Naive thymus-derived CD4-positive, alpha-beta T cell (primary cell): ENCODE data around the gene MYCBP2. TPM values are rescaled to one million over a fixed set of nuclear protein-coding genes. Genes with fewer than 3 reads are reported as not detected.
A peak's percentile ranks its signal among the peaks of the same experiment; 100 is the strongest.
"Not testable (repeated sequence)": the region's sequence is repeated elsewhere in the genome, so short reads cannot be mapped to it uniquely, and the experiment has no call there.

Source experiments
- ATAC-seq: fragments of 150-1000 bp; cut with Tn5 transposase; 2 replicates; pipeline ENCODE4 v1.10.0; 2021; ENCODE audit warnings: mild to moderate bottlenecking, moderate library complexity
- CTCF ChIA-PET: fragments of 350-600 bp; sonication (Branson Sonifier 250); formaldehyde crosslinking; loops from one replicate; lab custom pipeline; 2021; ENCODE audit warnings: antibody characterized with exemption; lab: Charles Lee
- POLR2A ChIA-PET: fragments of 350-600 bp; sonication (Branson Sonifier 250); formaldehyde crosslinking; loops from one replicate; lab custom pipeline; 2021; ENCODE audit warnings: antibody characterized with exemption, inconsistent platforms; lab: Charles Lee
- DNase-seq, 9 donors: peaks; one replicate each; pipeline versions ENCODE4 v3.0.0 to v3.0.0-alpha.2; 2020 to 2022; ENCODE audit warnings: mixed read lengths in 1 of 9
- H3K27ac ChIP-seq: one replicate; pipeline ENCODE4 v1.7.0; 2013; ENCODE audit warnings: mild to moderate bottlenecking, low read depth, low read length, moderate library complexity
- H3K27me3 ChIP-seq, 2 donors: one replicate each; pipeline ENCODE4 v1.7.0; 2013; ENCODE audit warnings: low read length in 2 of 2, mild to moderate bottlenecking in 2 of 2, moderate library complexity in 2 of 2; ENCODE audit not compliant: control insufficient read depth in 2 of 2, insufficient read depth in 2 of 2
- H3K36me3 ChIP-seq, 3 experiments: 1 replicate in 2 of 3; 2 replicates in 1 of 3; pipeline ENCODE4 v1.7.0; 2013; ENCODE audit warnings: low read length in 3 of 3, mild to moderate bottlenecking in 3 of 3, moderate library complexity in 1 of 3; ENCODE audit not compliant: insufficient read depth in 3 of 3, control insufficient read depth in 2 of 3
- H3K4me1 ChIP-seq, 2 donors: one replicate each; pipeline ENCODE4 v1.7.0; 2013; ENCODE audit warnings: low read length in 2 of 2, mild to moderate bottlenecking in 2 of 2, moderate library complexity in 1 of 2; ENCODE audit not compliant: control insufficient read depth in 2 of 2, insufficient read depth in 2 of 2
- H3K4me3 ChIP-seq: 2 replicates; pipeline ENCODE4 v1.7.0; 2013; ENCODE audit warnings: mild to moderate bottlenecking, low read length
- H3K9me3 ChIP-seq, 3 experiments: 1 replicate in 2 of 3; 2 replicates in 1 of 3; pipeline ENCODE4 v1.7.0; 2013; ENCODE audit warnings: low read length in 3 of 3; ENCODE audit not compliant: control insufficient read depth in 2 of 3
- H3K27ac Mint-ChIP-seq, 9 donors: one replicate each; pipeline ENCODE4 v1.8.0; 2020 to 2022; ENCODE audit warnings: mixed read lengths in 9 of 9, mild to moderate bottlenecking in 8 of 9, moderate library complexity in 5 of 9, inconsistent platforms in 2 of 9
- H3K27me3 Mint-ChIP-seq, 5 donors: one replicate each; pipeline ENCODE4 v1.8.0; 2021 to 2022; ENCODE audit warnings: mixed read lengths in 5 of 5, mild to moderate bottlenecking in 1 of 5
- H3K36me3 Mint-ChIP-seq, 5 donors: one replicate each; pipeline ENCODE4 v1.8.0; 2020 to 2022; ENCODE audit warnings: mixed read lengths in 5 of 5, mild to moderate bottlenecking in 3 of 5, inconsistent platforms in 1 of 5
- H3K4me1 Mint-ChIP-seq, 7 donors: one replicate each; pipeline ENCODE4 v1.8.0; 2020 to 2022; ENCODE audit warnings: mixed read lengths in 7 of 7, mild to moderate bottlenecking in 3 of 7, inconsistent platforms in 1 of 7
- H3K4me3 Mint-ChIP-seq, 10 donors: one replicate each; pipeline ENCODE4 v1.8.0; 2020 to 2022; ENCODE audit warnings: mild to moderate bottlenecking in 10 of 10, mixed read lengths in 10 of 10, moderate library complexity in 6 of 10, inconsistent platforms in 2 of 10
- H3K9me3 Mint-ChIP-seq, 11 donors: one replicate each; pipeline ENCODE4 v1.8.0; 2020 to 2022; ENCODE audit warnings: mixed read lengths in 11 of 11, mild to moderate bottlenecking in 4 of 11, inconsistent platforms in 1 of 11, moderate library complexity in 1 of 11
- intact Hi-C, 2 donors: fragments of 100-400 bp; cut with micrococcal nuclease; formaldehyde crosslinking; loops; one replicate each; pipeline ENCODE4 v1.15.1; 2023
- polyA plus RNA-seq, 2 donors: library from polyadenylated mRNA; unstranded; fragments of 300-500 nt; fragmentation: Illumina TruSeq; gene quantifications; one replicate each; pipeline ENCODE4 v1.2.3, GENCODE V29; 2021
- total RNA-seq, 6 experiments: library from RNA in 5 of 6; stranded (reverse) in 5 of 6; gene quantifications; 1 replicate in 5 of 6; 2 replicates in 1 of 6; pipeline ENCODE4 v1.2.3 and lab custom pipeline; 2021 to 2026

Gene MYCBP2
- total and polyA plus RNA-seq, 7 experiments from 2014 or later = 38.8 to 216 (median 162) TPM

DNA sequence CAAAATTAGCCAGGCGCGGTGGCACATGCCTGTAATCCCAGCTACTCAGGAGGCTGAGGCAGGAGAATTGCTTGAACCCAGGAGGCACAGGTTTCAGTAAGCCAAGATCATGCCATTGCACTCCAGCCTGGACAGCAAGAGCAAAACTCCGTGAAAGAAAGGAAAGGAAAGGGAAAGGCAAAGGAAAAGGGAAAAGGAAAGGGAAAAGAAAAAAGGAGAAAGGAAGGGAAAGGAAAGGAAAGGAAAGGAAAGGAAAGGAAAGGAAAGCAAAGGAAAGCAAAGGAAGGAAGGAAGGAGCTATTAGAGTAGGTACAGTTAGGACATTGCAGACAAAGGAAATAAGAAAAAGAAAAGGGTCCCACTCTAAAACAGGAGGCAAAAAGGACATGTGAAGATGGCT, 41.3 kb downstream of the MYCBP2 start:
- not testable (repeated sequence) for H3K4me3 Mint-ChIP-seq
- POLR2A ChIA-PET = interaction anchor here (0.5 to 0.8 kb wide), 2 partner anchors 32 to 39 kb away, joined by 3 read pairs; no protein-coding TSS in a partner anchor

GRCh38 chr13:77285098-77285497, 41.8 kb downstream of the MYCBP2 start:
- no peaks in the 10 kb centered on the region for H3K27me3 Mint-ChIP-seq

More for the DNA sequence above, 41.3 kb downstream of the MYCBP2 start:
- H3K9me3 Mint-ChIP-seq, DNase-seq, H3K4me1 ChIP-seq, H3K27ac Mint-ChIP-seq, H3K27me3 ChIP-seq, H3K27me3 Mint-ChIP-seq, ATAC-seq, H3K4me3 ChIP-seq, CTCF ChIA-PET, H3K9me3 ChIP-seq, H3K27ac ChIP-seq: not testable (repeated sequence)
- H3K4me1 Mint-ChIP-seq = peaks cover 8 to 49% (median 34%) of the 10 kb centered on the region in 7 donors
- peaks cover 21 to 57% (median 41%) of the 10 kb centered on the region in 5 donors for H3K36me3 Mint-ChIP-seq
- intact Hi-C loops = loop anchor here in 1 of 2 donors (1.0 to 2.0 kb wide), 2 partner anchors 12 to 13 kb away; no protein-coding TSS in a partner anchor
- peaks cover 0 to 43% (median 5%) of the 10 kb centered on the region in 3 experiments for H3K36me3 ChIP-seq

DNA sequence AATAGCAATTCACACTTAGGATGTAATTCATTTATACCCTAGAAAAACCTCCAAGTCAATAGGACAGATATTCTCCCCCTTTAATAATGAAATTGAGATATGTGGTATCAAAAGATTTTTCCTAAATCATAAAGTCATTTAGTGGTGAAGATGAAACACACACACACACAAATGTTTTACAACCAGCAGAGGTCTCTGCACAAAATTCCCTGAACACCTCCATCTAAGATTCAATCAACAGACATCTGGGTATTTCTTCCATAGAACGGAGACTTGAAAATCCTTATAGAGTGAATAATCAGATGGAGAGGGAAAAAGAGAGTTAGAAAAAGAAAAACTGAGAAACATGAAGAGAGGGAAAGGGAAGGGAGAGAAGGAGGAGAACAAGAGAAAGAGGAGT, 52.8 kb downstream of the MYCBP2 start:
- Mint-ChIP-seq H3K4me1 (peaks cover 0 to 36% (median 18%) of the 10 kb centered on the region in 7 donors), H3K27ac (peak overlapping the region in 2 of 9 donors; percentile 19 to 73), H3K27me3 (no peaks in the 10 kb centered on the region), H3K36me3 (peaks cover 4 to 41% (median 35%) of the 10 kb centered on the region in 5 donors), H3K9me3 (no peaks in the 10 kb centered on the region), H3K4me3 (no peak overlapping the region)
- Histone ChIP-seq H3K4me1 (no peaks in the 10 kb centered on the region), H3K27me3 (no peaks in the 10 kb centered on the region), H3K36me3 (peaks cover 5 to 40% (median 10%) of the 10 kb centered on the region in 3 experiments), H3K4me3 (no peak overlapping the region), H3K9me3 (no peaks in the 10 kb centered on the region), H3K27ac (no peak overlapping the region)
- intact Hi-C loops = loop anchor here in 1 of 2 donors (1.0 to 5.0 kb wide), 3 partner anchors 55 to 478 kb away; no protein-coding TSS in a partner anchor
- CTCF ChIA-PET = interaction anchor here (0.6 to 2.2 kb wide), 5 partner anchors 53 to 348 kb away, joined by 3 to 11 read pairs (median 5); partner anchors contain the start of gene MYCBP2
- POLR2A ChIA-PET = interaction anchor here (0.7 to 1.0 kb wide), 2 partner anchors 25 to 56 kb away, joined by 3 read pairs; no protein-coding TSS in a partner anchor
- peak in 1 of 9 donors; percentile 6 for DNase-seq
- no peak for ATAC-seq

More at GRCh38 chr13:77285098-77285497, 41.8 kb downstream of the MYCBP2 start:
- H3K36me3 Mint-ChIP-seq = peaks cover 15 to 57% (median 40%) of the 10 kb centered on the region in 5 donors
- H3K36me3 ChIP-seq = peaks cover 0 to 40% (median 5%) of the 10 kb centered on the region in 3 experiments
- no peaks in the 10 kb centered on the region for H3K27me3 ChIP-seq
- H3K27ac ChIP-seq = no peak overlapping the region
- DNase-seq (no peak), ATAC-seq (no peak)
- H3K4me3 ChIP-seq = no peak overlapping the region
- ChIA-PET CTCF (no interaction called here), POLR2A (interaction anchor here (0.8 kb wide), 1 partner anchor 40 kb away, joined by 3 read pairs; no protein-coding TSS in a partner anchor)
- no peak overlapping the region for H3K4me3 Mint-ChIP-seq
- H3K9me3 ChIP-seq = no peaks in the 10 kb centered on the region
- peaks cover 6 to 49% (median 30%) of the 10 kb centered on the region in 7 donors for H3K4me1 Mint-ChIP-seq
- H3K4me1 ChIP-seq = no peaks in the 10 kb centered on the region
- no peaks in the 10 kb centered on the region for H3K9me3 Mint-ChIP-seq
- intact Hi-C loops = loop anchor here in 1 of 2 donors (1.0 to 2.0 kb wide), 2 partner anchors 12 to 14 kb away; no protein-coding TSS in a partner anchor
- peak overlapping the region in 1 of 9 donors; percentile 35 for H3K27ac Mint-ChIP-seq

DNA sequence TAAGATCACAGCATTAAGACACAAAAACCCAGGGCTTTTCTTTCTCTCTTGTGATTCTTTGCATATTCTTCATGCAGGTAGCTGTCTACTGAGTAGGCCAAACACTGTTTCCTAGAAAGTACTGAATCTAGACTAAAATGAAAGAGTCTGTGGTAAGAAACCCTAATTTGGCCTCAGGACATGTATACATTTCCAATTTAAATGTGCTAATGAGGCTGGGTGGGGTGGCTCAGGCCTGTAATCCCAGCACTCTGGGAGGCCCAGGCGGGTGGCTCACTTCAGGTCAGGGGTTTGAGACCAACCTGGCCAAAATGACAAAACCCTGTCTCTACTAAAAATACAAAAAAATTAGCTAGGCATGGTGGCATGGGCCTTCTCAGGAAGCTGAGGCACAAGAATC, 57.8 kb downstream of the MYCBP2 start:
- no peak overlapping the region for H3K4me3 ChIP-seq
- DNase-seq = no peak
- H3K27me3 ChIP-seq = no peaks in the 10 kb centered on the region
- H3K36me3 Mint-ChIP-seq = peaks cover 12 to 51% (median 41%) of the 10 kb centered on the region in 5 donors
- H3K36me3 ChIP-seq = peaks cover 5 to 59% (median 14%) of the 10 kb centered on the region in 3 experiments
- POLR2A ChIA-PET = no interaction called here
- no peak overlapping the region for H3K27ac ChIP-seq
- no peak overlapping the region for H3K4me3 Mint-ChIP-seq
- ATAC-seq = no peak
- no peaks in the 10 kb centered on the region for H3K4me1 ChIP-seq
- peak overlapping the region in 2 of 9 donors; percentile 3 to 16 for H3K27ac Mint-ChIP-seq
- peaks cover 0 to 16% (median 6%) of the 10 kb centered on the region in 7 donors for H3K4me1 Mint-ChIP-seq
- CTCF ChIA-PET = interaction anchor here (0.7 kb wide), 1 partner anchor 192 kb away, joined by 6 read pairs; no protein-coding TSS in a partner anchor
- no peaks in the 10 kb centered on the region for H3K9me3 Mint-ChIP-seq
- intact Hi-C loops = loop anchor here in 1 of 2 donors (5.0 kb wide), 1 partner anchor 208 kb away; no protein-coding TSS in a partner anchor
- H3K27me3 Mint-ChIP-seq = no peaks in the 10 kb centered on the region
- no peaks in the 10 kb centered on the region for H3K9me3 ChIP-seq

DNA sequence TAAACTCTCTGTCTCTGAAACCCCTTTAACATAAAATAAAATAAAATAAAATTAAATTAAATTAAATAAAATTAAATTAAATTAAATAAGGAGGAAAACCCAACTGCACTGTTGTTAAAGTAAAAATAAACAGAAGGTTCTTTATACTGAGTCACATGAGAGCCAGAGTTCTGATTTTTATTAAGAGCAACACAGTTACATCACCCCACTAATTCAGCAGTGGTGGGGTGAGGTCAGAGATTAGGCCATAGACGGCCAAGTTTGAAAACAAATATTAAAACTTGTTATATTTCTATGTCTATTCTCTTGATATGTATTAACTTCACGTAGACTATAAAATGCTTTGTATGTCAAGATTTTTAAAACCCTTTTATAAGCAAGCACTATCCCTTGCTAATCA, 59.5 kb downstream of the MYCBP2 start:
- Mint-ChIP-seq H3K4me3 (no peak overlapping the region), H3K27ac (no peak overlapping the region), H3K4me1 (peaks cover 0 to 16% (median 4%) of the 10 kb centered on the region in 7 donors), H3K9me3 (no peaks in the 10 kb centered on the region), H3K36me3 (peaks cover 12 to 47% (median 35%) of the 10 kb centered on the region in 5 donors), H3K27me3 (no peaks in the 10 kb centered on the region)
- DNase-seq (no peak), ATAC-seq (no peak)
- no peaks in the 10 kb centered on the region for H3K27me3 ChIP-seq
- CTCF ChIA-PET = interaction anchor here (0.7 kb wide), 2 partner anchors 33 to 1334 kb away, joined by 3 read pairs; no protein-coding TSS in a partner anchor
- H3K9me3 ChIP-seq = no peaks in the 10 kb centered on the region
- no peaks in the 10 kb centered on the region for H3K4me1 ChIP-seq
- POLR2A ChIA-PET = interaction anchor here (0.6 kb wide), 1 partner anchor 211 kb away, joined by 3 read pairs; no protein-coding TSS in a partner anchor
- no peak overlapping the region for H3K4me3 ChIP-seq
- intact Hi-C loops = loop anchor here (2.0 to 5.0 kb wide), 2 partner anchors 210 to 211 kb away; no protein-coding TSS in a partner anchor
- H3K27ac ChIP-seq = no peak overlapping the region
- H3K36me3 ChIP-seq = peaks cover 5 to 51% (median 22%) of the 10 kb centered on the region in 3 experiments

DNA sequence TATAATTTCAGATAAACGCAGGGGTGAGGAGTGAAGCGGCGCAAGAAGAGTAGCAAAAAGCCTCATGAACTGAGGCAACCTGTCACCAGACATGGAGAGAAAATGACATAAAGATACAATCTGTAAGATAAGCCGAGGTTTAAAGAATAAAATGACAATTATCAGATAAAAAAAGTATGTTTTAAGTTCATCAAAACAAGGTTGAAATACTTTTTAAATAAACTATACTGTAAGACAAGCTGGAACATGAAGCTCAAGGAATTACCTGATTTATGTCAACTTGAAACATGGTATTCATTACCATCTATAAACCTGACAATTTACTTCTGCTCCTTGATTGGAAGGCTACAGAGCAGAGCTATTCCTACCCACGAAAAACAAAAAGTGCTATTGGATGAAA, 61.6 kb downstream of the MYCBP2 start:
- intact Hi-C loops = loop anchor here in 1 of 2 donors (5.0 kb wide), 1 partner anchor 212 kb away; no protein-coding TSS in a partner anchor
- POLR2A ChIA-PET = no interaction called here

More for the DNA sequence above, 61.6 kb downstream of the MYCBP2 start:
- Mint-ChIP-seq H3K27me3 (no peaks in the 10 kb centered on the region), H3K27ac (peak overlapping the region in 2 of 9 donors; percentile 17 to 67), H3K36me3 (peaks cover 7 to 34% (median 26%) of the 10 kb centered on the region in 5 donors), H3K4me3 (no peak overlapping the region), H3K9me3 (no peaks in the 10 kb centered on the region), H3K4me1 (peaks cover 0 to 12% (median 0%) of the 10 kb centered on the region in 7 donors)
- peaks cover 3 to 42% (median 24%) of the 10 kb centered on the region in 3 experiments for H3K36me3 ChIP-seq
- ATAC-seq (no peak), DNase-seq (no peak)
- H3K9me3 ChIP-seq = no peaks in the 10 kb centered on the region
- H3K27me3 ChIP-seq = no peaks in the 10 kb centered on the region
- H3K4me1 ChIP-seq = no peaks in the 10 kb centered on the region
- CTCF ChIA-PET = no interaction called here
- H3K27ac ChIP-seq = no peak overlapping the region
- no peak overlapping the region for H3K4me3 ChIP-seq
